Putamen (tissue), 1 donor: Measurements from ENCODE around the gene ANP32B.

Experiments
- DNase-seq: peaks from one replicate; pipeline ENCODE4 v3.0.0-alpha.2; 2016; ENCODE audit warnings: low spot score

ANP32B gene

GRCh38 chr9:98024702-98025101 lies 41.6 kb downstream of the ANP32B start:
- DNase-seq = no peak

DNA sequence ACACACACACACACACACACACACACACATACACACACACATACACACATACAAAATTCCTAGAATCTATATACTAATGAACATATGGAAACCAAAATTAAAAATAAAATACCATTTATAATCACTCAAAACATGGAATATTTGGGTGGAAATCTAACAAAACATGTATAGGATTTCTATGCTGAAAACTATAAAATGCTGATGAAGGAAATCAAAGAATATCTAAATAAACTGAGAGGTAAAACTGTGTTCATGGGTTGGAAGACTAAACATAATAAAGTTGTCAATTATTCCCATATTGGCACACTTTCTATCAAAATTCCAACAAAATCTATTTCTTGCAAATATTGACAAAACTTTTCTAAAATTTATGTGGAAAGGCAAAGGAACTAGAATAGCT lies 48.0 kb downstream of the ANP32B start:
- no peak for DNase-seq

- no peak for DNase-seq
Measured at GRCh38 chr9:98031935-98032334, 48.8 kb downstream of the ANP32B start.

- peak; percentile 70 for DNase-seq
Measured at GRCh38 chr9:98034593-98035546, 51.7 kb downstream of the ANP32B start.

- DNase-seq = no peak
Measured at GRCh38 chr9:98037357-98037756, 54.2 kb downstream of the ANP32B start.

DNA sequence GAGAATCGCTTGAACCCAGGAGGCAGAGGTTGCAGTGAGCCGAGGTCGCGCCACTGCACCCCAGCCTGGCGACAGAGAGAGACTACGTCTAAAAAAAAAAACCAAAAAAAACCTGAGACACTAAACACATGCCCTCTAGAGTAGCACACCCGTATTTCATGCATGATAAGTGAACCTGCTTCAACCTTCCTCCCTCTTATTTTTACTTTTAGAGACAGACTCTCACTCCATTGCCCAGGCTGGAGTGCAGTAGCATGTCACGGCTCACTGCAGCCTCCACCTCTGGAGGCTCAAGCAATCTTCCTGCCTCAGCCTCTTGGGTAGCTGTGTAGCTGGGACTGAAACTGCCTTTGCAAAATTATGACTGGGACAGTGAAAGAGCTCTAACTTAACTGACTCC lies 55.8 kb downstream of the ANP32B start:
- DNase-seq = no peak

DNA sequence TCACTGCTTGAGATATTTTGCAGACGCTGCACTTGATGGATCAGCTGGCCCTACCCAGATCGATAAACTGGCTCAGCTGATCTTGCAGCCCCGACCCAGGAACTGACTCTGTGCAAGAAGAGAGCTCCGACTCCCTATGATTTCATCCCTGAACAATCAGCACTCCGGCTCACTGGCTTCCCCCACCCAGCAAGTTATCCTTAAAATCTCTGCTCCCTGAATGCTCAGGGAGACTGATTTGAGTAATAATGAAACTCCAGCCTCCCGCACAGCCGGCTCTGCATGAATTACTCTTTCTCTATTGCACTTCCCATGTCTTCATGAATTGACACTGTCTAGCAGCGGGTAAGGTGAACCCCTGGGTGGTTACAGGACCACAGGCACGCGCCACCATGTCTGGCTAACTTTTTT lies 56.5 kb downstream of the ANP32B start:
- no peak for DNase-seq

- no peak for DNase-seq
Measured at GRCh38 chr9:98040212-98040611, 57.1 kb downstream of the ANP32B start.

GRCh38 chr9:98043915-98044314 lies 60.8 kb downstream of the ANP32B start:
- no peak for DNase-seq

GRCh38 chr9:98045234-98046179 lies 62.4 kb downstream of the ANP32B start:
- DNase-seq = no peak

DNA sequence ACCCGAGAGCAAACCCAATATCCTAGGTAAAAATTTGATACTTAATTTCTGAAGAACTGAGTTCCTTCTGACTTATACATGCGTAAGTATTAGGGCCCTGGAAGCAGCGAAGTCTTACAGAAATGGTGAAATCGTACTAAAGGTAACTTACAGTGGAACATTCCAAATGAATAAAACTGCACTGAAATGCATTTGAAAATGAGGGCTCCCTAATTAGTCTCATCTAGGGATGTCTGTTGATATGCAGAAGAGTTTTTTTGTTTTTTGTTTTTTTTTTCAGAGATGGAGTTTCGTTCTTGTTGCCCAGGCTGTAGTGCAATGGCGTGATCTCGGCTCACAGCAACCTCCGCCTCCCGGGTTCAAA lies 63.0 kb downstream of the ANP32B start:
- no peak for DNase-seq

DNA sequence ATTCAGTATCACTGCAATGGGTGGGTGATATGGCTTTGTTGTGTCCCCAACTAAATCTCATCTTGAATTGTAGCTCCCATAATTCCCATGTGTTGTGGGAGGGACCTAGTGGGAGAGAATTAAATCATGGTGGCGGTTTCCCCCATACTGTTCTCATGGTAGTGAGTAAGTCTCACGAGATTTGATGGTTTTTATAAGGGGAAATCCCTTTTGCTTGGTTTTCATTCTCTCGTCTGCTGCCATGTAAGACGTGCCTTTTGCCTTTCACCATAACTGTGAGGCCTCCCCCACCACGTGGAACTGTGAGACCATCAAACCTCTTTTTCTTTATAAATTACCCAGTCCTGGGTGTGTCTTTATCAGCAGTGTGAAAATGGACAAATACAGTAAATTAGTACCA lies 63.9 kb downstream of the ANP32B start:
- no peak for DNase-seq

GRCh38 chr9:98049288-98050072 lies 66.3 kb downstream of the ANP32B start:
- no peak for DNase-seq

- DNase-seq = no peak
Measured at GRCh38 chr9:98050351-98050750, 67.2 kb downstream of the ANP32B start.

DNA sequence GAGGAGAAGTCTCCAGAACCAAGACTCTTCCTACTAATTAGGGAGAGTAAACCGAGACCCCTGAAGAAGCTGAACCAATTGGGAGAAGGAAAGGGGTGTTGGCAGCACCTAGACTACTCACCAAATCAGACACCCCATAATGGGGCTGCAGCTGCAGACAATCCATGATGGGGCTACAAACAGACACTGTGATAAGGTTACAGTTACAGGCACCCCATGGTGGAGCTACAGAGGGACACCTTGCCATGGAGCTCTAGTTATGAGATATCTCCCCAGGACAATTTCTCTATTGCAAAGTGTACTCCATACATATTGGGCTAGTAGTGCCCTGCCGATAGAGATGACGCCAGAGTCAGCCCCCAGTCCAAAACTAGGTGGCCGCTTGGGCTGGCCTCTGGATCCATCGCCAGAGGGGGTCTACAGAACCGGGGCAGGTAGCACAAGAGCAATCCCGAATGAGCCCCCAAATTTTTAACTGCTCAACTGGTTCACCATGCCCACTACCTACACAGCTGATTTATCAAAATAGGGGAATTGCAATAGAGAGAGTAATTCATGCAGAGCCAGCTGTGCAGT lies 71.3 kb downstream of the ANP32B start:
- DNase-seq = no peak

DNA sequence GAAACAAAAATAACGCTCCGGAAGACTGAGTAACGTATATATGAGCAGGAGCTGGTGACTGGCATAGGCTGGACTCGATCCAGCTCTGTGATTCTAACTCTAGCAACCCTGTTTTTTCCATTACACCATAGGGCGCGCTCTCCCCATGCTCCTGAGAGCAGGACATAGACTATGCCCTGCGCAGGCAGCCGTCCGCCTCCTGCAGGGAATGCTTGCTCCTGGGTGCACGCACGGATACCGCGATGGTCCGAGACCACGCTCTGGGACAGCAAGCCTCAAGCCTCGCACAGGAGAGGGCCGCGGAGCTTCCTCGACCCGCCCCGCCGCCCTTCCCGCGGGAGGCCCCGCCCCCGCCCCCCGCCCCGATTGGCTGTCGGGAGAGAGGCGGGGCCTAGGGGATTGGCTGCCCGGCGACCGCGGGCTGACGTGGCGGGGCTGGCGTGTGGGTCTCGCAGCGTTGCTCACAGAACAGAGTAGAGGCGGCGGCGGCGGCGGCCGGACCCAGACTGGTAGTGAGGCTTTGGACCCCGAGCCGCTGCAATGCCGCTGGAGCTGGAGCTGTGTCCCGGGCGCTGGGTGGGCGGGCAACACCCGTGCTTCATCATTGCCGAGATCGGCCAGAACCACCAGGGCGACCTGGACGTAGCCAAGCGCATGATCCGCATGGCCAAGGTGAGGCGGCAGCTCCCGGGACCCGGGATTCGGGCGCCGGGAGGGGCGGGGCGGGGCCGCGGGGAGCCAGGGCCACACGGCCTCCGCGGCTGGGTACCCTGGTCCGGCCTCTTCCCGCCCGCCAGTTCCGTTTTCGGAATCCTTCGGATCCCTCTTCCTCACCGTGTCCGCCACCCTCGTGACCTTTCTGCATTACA lies 73.4 kb downstream of the ANP32B start, which contains the start of gene NANS:
Gene NANS, plus strand, starts transcription at position 464 of the 869 bp plus-strand sequence. Its CDS starts 77 bp downstream, at position 541.
- DNase-seq = peak; percentile 89

DNA sequence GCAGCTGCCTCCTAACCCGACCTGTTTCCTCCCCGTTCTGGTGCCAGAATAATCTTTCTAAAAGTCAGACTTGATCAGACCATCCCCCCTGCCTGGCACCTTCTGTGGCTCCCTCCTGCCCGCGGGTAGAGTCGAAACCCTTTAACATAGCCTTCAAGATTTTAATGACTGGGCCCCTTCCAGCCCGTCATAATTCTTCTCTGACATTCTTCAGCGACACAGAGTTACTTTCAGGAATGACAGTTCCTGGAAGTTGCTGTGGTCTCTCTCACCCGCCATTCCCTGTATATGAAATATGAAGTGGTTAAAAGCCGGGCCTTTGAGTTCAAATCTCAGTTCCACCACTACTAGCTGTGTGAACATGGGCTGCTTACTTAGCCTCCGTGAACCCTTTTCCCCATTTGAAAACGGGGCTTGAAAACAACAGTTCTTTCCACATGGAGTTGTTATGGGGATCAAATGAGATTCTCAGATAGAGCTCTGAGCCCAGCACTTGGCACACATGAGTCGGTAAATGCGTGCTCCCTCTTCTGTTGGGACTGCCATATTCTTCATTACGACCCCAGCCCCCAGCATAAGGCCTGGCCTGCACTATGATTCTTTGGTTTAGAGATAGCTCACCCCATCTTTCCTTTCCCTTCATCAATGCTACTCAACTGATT lies 74.1 kb downstream of the ANP32B start:
- DNase-seq = no peak

DNA sequence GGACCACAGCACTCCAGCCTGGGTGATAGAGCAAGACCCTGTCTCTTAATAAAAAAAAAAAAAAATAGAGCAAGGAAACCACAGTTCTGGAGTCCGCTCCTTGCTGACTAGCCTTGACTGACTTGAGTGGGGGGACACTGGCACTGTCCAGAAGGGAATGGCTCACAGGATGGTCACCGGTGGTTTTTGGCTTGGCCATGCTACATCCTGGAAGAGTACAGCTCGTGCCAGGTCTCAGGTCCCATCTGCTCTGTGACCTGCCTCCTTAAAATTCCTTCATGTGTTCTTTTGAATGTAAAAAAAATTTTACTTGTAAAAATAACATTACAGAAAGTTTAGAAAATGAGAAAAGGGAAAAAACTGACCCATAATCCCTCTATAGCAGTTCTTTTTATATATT lies 79.0 kb downstream of the ANP32B start:
- no peak for DNase-seq

GRCh38 chr9:98064623-98065392 lies 81.7 kb downstream of the ANP32B start:
- no peak for DNase-seq
